Measurements from ENCODE around the gene LIPN. TPM values are rescaled to one million over a fixed set of nuclear protein-coding genes. Genes with fewer than 3 reads are reported as not detected.

Gene LIPN
- total and polyA plus RNA-seq, 2 experiments from 2014 or later: not detected

- Histone ChIP-seq H3K36me3 (ENCODE audit: low read depth) (no peaks in the 10 kb centered on the region), H3K79me2 (ENCODE audit: insufficient read depth) (no peaks in the 10 kb centered on the region), H3K27me3 (replicated peaks; ENCODE audit: insufficient read depth) (no peaks in the 10 kb centered on the region), H4K20me1 (ENCODE audit: insufficient read depth) (no peaks in the 10 kb centered on the region), H3K9ac (no peak overlapping the region), H3K9me3 (ENCODE audit: low read depth) (no peaks in the 10 kb centered on the region), H3F3A (ENCODE audit: insufficient read depth) (peaks cover 10% of the 10 kb centered on the region; the same call in 1 of the 2 replicates), H3K4me2 (ENCODE audit: unreplicated experiment) (no peak overlapping the region), H3K4me3 (no peak overlapping the region), H2AFZ (no peak overlapping the region), H3K27ac (no peak overlapping the region), H3K9me2 (ENCODE audit: insufficient read depth) (no peaks in the 10 kb centered on the region), H3K4me1 (ENCODE audit: insufficient read depth) (peaks cover 36% of the 10 kb centered on the region)
- peak; percentile 54 for DNase-seq
- in situ Hi-C loops (cut with MboI): no loop called here
- TF ChIP-seq EZH2phosphoT487 (IDR thresholded peaks at IDR 0.05; ENCODE audit: insufficient read depth, low read depth): no peak
- no peak for TF ChIP-seq EZH2 (IDR thresholded peaks at IDR 0.05; ENCODE audit: insufficient read depth, poor library complexity, severe bottlenecking)
- WGBS, 2 experiments (ENCODE audit: low coverage in 1 of 2, low lambda C conversion rate in 2 of 2, missing lambda C conversion rate in 2 of 2): 73 to 88% methylated on average over 2 of the region's 2 CpGs
Observed at GRCh38 chr10:88791924-88792323, 32.1 kb downstream of the LIPN start.

- in situ Hi-C loops (cut with MboI): no loop called here
- Histone ChIP-seq H3K27ac (no peak overlapping the region), H3K9me2 (ENCODE audit: insufficient read depth) (no peaks in the 10 kb centered on the region), H3K9me3 (ENCODE audit: low read depth) (no peaks in the 10 kb centered on the region), H3F3A (ENCODE audit: insufficient read depth) (peaks cover 10% of the 10 kb centered on the region; the same call in 1 of the 2 replicates), H3K4me1 (ENCODE audit: insufficient read depth) (peaks cover 36% of the 10 kb centered on the region), H3K4me2 (ENCODE audit: unreplicated experiment) (no peak overlapping the region), H4K20me1 (ENCODE audit: insufficient read depth) (no peaks in the 10 kb centered on the region), H3K36me3 (ENCODE audit: low read depth) (no peaks in the 10 kb centered on the region), H2AFZ (no peak overlapping the region), H3K4me3 (no peak overlapping the region), H3K27me3 (replicated peaks; ENCODE audit: insufficient read depth) (no peaks in the 10 kb centered on the region), H3K9ac (no peak overlapping the region), H3K79me2 (ENCODE audit: insufficient read depth) (no peaks in the 10 kb centered on the region)
- no peak for TF ChIP-seq EZH2phosphoT487 (IDR thresholded peaks at IDR 0.05; ENCODE audit: insufficient read depth, low read depth)
- no peak for TF ChIP-seq EZH2 (IDR thresholded peaks at IDR 0.05; ENCODE audit: insufficient read depth, poor library complexity, severe bottlenecking)
- peak; percentile 64 for DNase-seq
- 78 to 79% methylated on average over 4 of the region's 4 CpGs for WGBS, 2 experiments (ENCODE audit: low coverage in 1 of 2, low lambda C conversion rate in 2 of 2, missing lambda C conversion rate in 2 of 2)
Observed at GRCh38 chr10:88792661-88793060, 32.8 kb downstream of the LIPN start.

GRCh38 chr10:88793712-88794299, 34.0 kb downstream of the LIPN start:
- H4K20me1 ChIP-seq (ENCODE audit: insufficient read depth): no peaks in the 10 kb centered on the region
- in situ Hi-C loops (cut with MboI): no loop called here
- no peaks in the 10 kb centered on the region for H3K27me3 ChIP-seq (replicated peaks; ENCODE audit: insufficient read depth)
- H3K9ac ChIP-seq: no peak overlapping the region
- peaks cover 36% of the 10 kb centered on the region for H3K4me1 ChIP-seq (ENCODE audit: insufficient read depth)
- no peaks in the 10 kb centered on the region for H3K9me3 ChIP-seq (ENCODE audit: low read depth)
- TF ChIP-seq EZH2 (IDR thresholded peaks at IDR 0.05; ENCODE audit: insufficient read depth, poor library complexity, severe bottlenecking): no peak
- no peak for TF ChIP-seq EZH2phosphoT487 (IDR thresholded peaks at IDR 0.05; ENCODE audit: insufficient read depth, low read depth)
- H3F3A ChIP-seq (ENCODE audit: insufficient read depth): peaks cover 10% of the 10 kb centered on the region; the same call in 1 of the 2 replicates
- H3K36me3 ChIP-seq (ENCODE audit: low read depth): no peaks in the 10 kb centered on the region
- H3K79me2 ChIP-seq (ENCODE audit: insufficient read depth): no peaks in the 10 kb centered on the region
- no peak overlapping the region for H3K4me3 ChIP-seq
- WGBS, 2 experiments (ENCODE audit: low coverage in 1 of 2, low lambda C conversion rate in 2 of 2, missing lambda C conversion rate in 2 of 2): 44% methylated on average over 2 of the region's 2 CpGs
- no peak overlapping the region for H3K27ac ChIP-seq
- peak overlapping the region; percentile 12 for H3K4me2 ChIP-seq (ENCODE audit: unreplicated experiment)
- no peak overlapping the region for H2AFZ ChIP-seq
- DNase-seq: peak; percentile 67
- no peaks in the 10 kb centered on the region for H3K9me2 ChIP-seq (ENCODE audit: insufficient read depth)

GRCh38 chr10:88794731-88795130, 34.9 kb downstream of the LIPN start:
- in situ Hi-C loops (cut with MboI): no loop called here

More at GRCh38 chr10:88794731-88795130, 34.9 kb downstream of the LIPN start:
- Histone ChIP-seq H3K9me2 (ENCODE audit: insufficient read depth) (no peaks in the 10 kb centered on the region), H3K27ac (no peak overlapping the region), H2AFZ (no peak overlapping the region), H3K36me3 (ENCODE audit: low read depth) (no peaks in the 10 kb centered on the region), H3K4me2 (ENCODE audit: unreplicated experiment) (peak overlapping the region; percentile 12), H3K79me2 (ENCODE audit: insufficient read depth) (no peaks in the 10 kb centered on the region), H3K4me3 (no peak overlapping the region), H3K9me3 (ENCODE audit: low read depth) (no peaks in the 10 kb centered on the region), H3K4me1 (ENCODE audit: insufficient read depth) (peaks cover 36% of the 10 kb centered on the region), H3F3A (ENCODE audit: insufficient read depth) (peaks cover 10% of the 10 kb centered on the region; the same call in 1 of the 2 replicates), H4K20me1 (ENCODE audit: insufficient read depth) (no peaks in the 10 kb centered on the region), H3K27me3 (replicated peaks; ENCODE audit: insufficient read depth) (no peaks in the 10 kb centered on the region), H3K9ac (no peak overlapping the region)
- TF ChIP-seq EZH2 (IDR thresholded peaks at IDR 0.05; ENCODE audit: insufficient read depth, poor library complexity, severe bottlenecking) (no peak), EZH2phosphoT487 (IDR thresholded peaks at IDR 0.05; ENCODE audit: insufficient read depth, low read depth) (no peak)
- WGBS, 2 experiments (ENCODE audit: low coverage in 1 of 2, low lambda C conversion rate in 2 of 2, missing lambda C conversion rate in 2 of 2): 0 to 3% methylated on average over 1 of the region's 1 CpG
- peak; percentile 43 for DNase-seq
